ENCODE measurements around the gene TAPBP. TPM values are rescaled to one million over a fixed set of nuclear protein-coding genes. Genes with fewer than 3 reads are reported as not detected.
"Not testable (repeated sequence)": the region's sequence is repeated elsewhere in the genome, so short reads cannot be mapped to it uniquely, and the experiment has no call there.

The TAPBP gene
- total RNA-seq, 4 donors from 2014 or later, result 68.1 to 101 (median 77.0) TPM

DNA sequence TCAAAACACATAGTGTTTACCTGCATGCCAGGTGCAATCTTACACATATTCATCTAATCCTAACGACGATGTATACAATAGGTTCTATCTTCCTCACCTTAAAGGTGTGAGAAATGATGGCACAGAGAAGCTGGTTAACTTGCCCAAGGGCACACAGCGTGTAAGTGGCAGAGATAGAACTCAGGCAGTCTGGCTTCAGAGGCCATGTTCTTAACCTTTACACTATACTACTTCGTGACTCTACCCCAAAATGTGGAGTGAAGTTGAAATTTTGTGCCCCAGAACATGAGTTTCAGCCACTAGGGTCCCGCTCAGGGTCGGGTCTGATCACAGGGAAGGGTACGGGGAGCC is 42.8 kb downstream of the TAPBP start:
- Histone ChIP-seq H3K9me3 (no peaks in the 10 kb centered on the region), H3K4me3 (peak overlapping the region; percentile 75 to 91 (median 80)), H3K4me1 (peaks cover 13 to 66% (median 45%) of the 10 kb centered on the region in 3 donors), H3K36me3 (peaks cover 11 to 67% (median 43%) of the 10 kb centered on the region in 3 donors), H3K27ac (peak overlapping the region; percentile 92 to 98 (median 96)), H3K27me3 (no peaks in the 10 kb centered on the region)
- DNase-seq, result no peak
- intact Hi-C loops (cut with DNase I), result no loop called here
- WGBS, 2 donors, result 0 to 2% methylated on average over 4 to 7 of the region's 7 CpGs
- no peak for TF ChIP-seq POLR2A (IDR thresholded peaks at IDR 0.05)
- TF ChIP-seq, protein P1, sequence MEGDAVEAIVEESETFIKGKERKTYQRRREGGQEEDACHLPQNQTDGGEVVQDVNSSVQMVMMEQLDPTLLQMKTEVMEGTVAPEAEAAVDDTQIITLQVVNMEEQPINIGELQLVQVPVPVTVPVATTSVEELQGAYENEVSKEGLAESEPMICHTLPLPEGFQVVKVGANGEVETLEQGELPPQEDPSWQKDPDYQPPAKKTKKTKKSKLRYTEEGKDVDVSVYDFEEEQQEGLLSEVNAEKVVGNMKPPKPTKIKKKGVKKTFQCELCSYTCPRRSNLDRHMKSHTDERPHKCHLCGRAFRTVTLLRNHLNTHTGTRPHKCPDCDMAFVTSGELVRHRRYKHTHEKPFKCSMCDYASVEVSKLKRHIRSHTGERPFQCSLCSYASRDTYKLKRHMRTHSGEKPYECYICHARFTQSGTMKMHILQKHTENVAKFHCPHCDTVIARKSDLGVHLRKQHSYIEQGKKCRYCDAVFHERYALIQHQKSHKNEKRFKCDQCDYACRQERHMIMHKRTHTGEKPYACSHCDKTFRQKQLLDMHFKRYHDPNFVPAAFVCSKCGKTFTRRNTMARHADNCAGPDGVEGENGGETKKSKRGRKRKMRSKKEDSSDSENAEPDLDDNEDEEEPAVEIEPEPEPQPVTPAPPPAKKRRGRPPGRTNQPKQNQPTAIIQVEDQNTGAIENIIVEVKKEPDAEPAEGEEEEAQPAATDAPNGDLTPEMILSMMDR (IDR thresholded peaks at IDR 0.05), result peak in 1 of 6 experiments; percentile 15

DNA sequence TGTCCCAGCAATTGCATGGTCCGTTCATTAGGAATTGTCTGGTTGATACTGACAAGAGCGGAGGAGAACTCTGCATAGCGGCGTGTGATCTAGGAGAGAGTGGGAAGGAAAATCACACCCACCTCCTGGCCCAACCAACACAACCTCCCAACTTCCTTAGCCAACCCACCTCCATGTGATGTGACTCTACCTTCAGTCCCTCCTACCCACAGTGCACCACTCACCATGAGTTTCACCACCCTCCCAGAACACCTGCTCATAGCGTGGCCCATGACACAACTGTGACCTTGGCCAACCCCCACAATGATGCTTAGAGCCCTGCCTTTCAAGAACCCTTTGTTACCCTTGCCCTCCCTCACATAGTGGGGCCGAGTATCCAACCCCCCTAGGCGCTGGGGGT is 49.9 kb downstream of the TAPBP start:
- intact Hi-C loops (cut with DNase I), result no loop called here
- Histone ChIP-seq H3K4me1 (peaks cover 0 to 26% (median 4%) of the 10 kb centered on the region in 3 donors), H3K27me3 (no peaks in the 10 kb centered on the region), H3K36me3 (peaks cover 10 to 94% (median 38%) of the 10 kb centered on the region in 3 donors), H3K9me3 (no peaks in the 10 kb centered on the region), H3K4me3 (no peak overlapping the region), H3K27ac (no peak overlapping the region)
- TF ChIP-seq, protein P1 (IDR thresholded peaks at IDR 0.05), result no peak
- TF ChIP-seq POLR2A (IDR thresholded peaks at IDR 0.05), result no peak
- 81 to 90% methylated on average over 5 of the region's 7 CpGs for WGBS, 2 donors
- DNase-seq, result no peak

DNA sequence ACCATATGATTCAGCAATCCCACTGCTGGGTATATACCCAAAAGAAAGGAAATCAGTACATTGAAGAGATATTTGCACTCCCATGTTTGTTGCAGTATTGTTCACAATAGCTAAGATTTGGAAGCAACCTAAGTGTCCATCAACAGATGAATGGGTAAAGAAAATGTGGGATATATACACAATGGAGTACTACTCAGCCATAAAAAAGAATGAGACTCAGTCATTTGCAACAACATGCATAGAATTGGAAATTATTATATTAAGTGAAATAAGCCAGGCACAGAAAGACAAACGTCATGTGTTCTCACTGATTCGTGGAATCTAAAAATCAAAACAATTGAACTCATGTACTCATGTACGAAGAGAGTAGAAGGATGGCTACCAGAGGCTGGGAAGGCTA is 51.4 kb downstream of the TAPBP start:
- WGBS, 2 donors, result 92 to 98% methylated on average over 3 of the region's 3 CpGs
- H3K27me3 ChIP-seq; DNase-seq; H3K9me3 ChIP-seq; H3K4me3 ChIP-seq; intact Hi-C loops (cut with DNase I); H3K27ac ChIP-seq: not testable (repeated sequence)
- Histone ChIP-seq H3K4me1 (peaks cover 0 to 26% (median 4%) of the 10 kb centered on the region in 3 donors), H3K36me3 (peaks cover 7 to 92% (median 29%) of the 10 kb centered on the region in 3 donors)

DNA sequence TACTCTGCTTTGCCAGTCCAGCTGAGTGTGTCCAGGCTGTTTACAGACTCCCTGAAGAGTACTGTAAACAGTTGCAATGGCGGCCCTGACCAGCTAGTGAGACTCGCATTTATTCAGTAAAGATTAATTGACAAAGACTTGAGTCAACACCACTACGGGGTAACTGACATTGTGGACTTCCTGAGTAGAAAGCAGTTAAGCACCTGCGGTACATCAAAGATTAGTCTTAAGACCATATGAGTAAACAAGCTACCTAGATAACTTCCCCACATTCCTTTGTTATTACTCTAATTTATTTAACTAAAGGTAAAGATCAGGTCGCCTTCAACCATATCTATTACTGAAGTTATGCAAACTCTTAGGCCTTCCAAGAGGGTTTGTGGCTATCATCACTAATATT is 54.8 kb downstream of the TAPBP start:
- 76 to 79% methylated on average over 5 of the region's 5 CpGs for WGBS, 2 donors
- TF ChIP-seq, protein P1 (IDR thresholded peaks at IDR 0.05), result no peak
- no peak for TF ChIP-seq POLR2A (IDR thresholded peaks at IDR 0.05)
- DNase-seq, result no peak
- Histone ChIP-seq H3K4me3 (no peak overlapping the region), H3K4me1 (peaks cover 0 to 14% (median 4%) of the 10 kb centered on the region in 3 donors), H3K27ac (no peak overlapping the region), H3K9me3 (no peaks in the 10 kb centered on the region), H3K27me3 (no peaks in the 10 kb centered on the region), H3K36me3 (peaks cover 0 to 65% (median 6%) of the 10 kb centered on the region in 3 donors)
- intact Hi-C loops (cut with DNase I), result no loop called here

DNA sequence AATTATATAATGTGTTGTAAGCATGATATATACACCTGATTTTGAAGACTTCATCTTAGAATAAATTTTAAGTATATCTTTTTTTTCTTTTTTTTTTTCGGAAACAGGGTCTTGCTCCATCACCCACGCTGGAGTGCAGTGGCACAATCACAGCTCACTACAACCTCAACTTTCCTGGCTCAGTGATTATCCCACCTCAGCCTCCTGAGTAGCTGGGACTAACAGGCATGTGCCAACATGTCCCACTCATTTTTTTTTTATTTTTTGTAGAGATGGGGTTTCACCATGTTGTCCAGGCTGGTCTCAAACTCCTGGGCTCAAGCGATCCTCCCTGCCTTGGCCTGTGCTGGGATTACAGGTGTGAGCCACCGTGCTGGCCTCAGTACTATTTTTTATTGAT is 59.3 kb downstream of the TAPBP start:
- intact Hi-C loops (cut with DNase I), result no loop called here
- Histone ChIP-seq H3K9me3 (no peaks in the 10 kb centered on the region), H3K4me1 (peaks cover 13 to 15% (median 13%) of the 10 kb centered on the region in 3 donors), H3K36me3 (peaks cover 0 to 45% (median 0%) of the 10 kb centered on the region in 3 donors), H3K27ac (no peak overlapping the region), H3K4me3 (no peak overlapping the region), H3K27me3 (no peaks in the 10 kb centered on the region)
- WGBS, 2 donors, result 74 to 85% methylated on average over 4 of the region's 4 CpGs
- DNase-seq, result no peak
- TF ChIP-seq POLR2A (IDR thresholded peaks at IDR 0.05), result no peak
- TF ChIP-seq, protein P1 (IDR thresholded peaks at IDR 0.05), result no peak

DNA sequence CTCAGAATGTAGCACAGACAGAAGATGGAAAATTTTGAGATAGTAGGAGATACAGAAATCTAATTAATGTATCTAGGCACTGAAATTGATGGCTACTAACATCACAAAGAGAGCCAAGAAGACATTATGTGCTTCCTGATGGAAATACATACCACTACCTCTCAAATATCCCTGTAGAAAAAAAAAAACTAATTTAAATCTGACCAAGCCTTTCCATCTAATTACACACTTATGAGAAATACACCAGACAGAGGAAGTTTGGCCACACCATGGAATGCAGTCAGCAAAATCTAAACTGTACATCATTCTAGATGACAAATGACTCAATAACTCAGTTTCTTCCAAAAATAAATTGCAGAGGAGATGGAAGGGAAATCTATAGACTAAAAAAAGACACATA is 61.1 kb downstream of the TAPBP start:
- no peak overlapping the region for H3K4me3 ChIP-seq
- DNase-seq, result no peak
- H3K4me1 ChIP-seq, result peaks cover 13 to 30% (median 23%) of the 10 kb centered on the region in 3 donors
- TF ChIP-seq, protein P1 (IDR thresholded peaks at IDR 0.05), result no peak
- no peak for TF ChIP-seq POLR2A (IDR thresholded peaks at IDR 0.05)
- intact Hi-C loops (cut with DNase I), result no loop called here
- H3K27ac ChIP-seq, result no peak overlapping the region
- H3K9me3 ChIP-seq, result no peaks in the 10 kb centered on the region
- H3K36me3 ChIP-seq, result peaks cover 0 to 29% (median 0%) of the 10 kb centered on the region in 3 donors
- no peaks in the 10 kb centered on the region for H3K27me3 ChIP-seq
